Karpas-422 (cell line): ENCODE measurements around the gene DUOX2. TPM values are rescaled to one million over a fixed set of nuclear protein-coding genes. Genes with fewer than 3 reads are reported as not detected.

Experiments
- DNase-seq: peaks from one replicate; pipeline ENCODE4 v3.0.0-alpha.2; 2015
- H2AFZ ChIP-seq: fragments of 200-600 bp; sonication (generic); 2 replicates; pipeline ENCODE4 v1.6.1; 2014; ENCODE audit warnings: antibody characterized with exemption, low read length, mixed read lengths
- H3K27ac ChIP-seq: fragments of 200-600 bp; sonication (generic); 2 replicates; pipeline ENCODE4 v1.5.1; 2014; ENCODE audit warnings: mild to moderate bottlenecking, low read length, moderate library complexity
- H3K27me3 ChIP-seq: fragments of 200-600 bp; sonication (generic); 2 replicates; pipeline ENCODE4 v1.6.1; 2014; ENCODE audit warnings: low read length, mixed read lengths
- H3K36me3 ChIP-seq: fragments of 200-600 bp; sonication (generic); 2 replicates; pipeline ENCODE4 v1.6.1; 2014; ENCODE audit warnings: low read length, mixed read lengths; ENCODE audit not compliant: insufficient read depth
- H3K4me1 ChIP-seq: fragments of 200-600 bp; sonication (generic); 2 replicates; pipeline ENCODE4 v1.6.1; 2014; ENCODE audit warnings: mild to moderate bottlenecking, low read length, mixed read lengths
- H3K4me2 ChIP-seq: fragments of 200-600 bp; sonication (generic); 2 replicates; pipeline ENCODE4 v1.6.1; 2014; ENCODE audit warnings: low read length, low read depth, mild to moderate bottlenecking; ENCODE audit not compliant: poor library complexity, severe bottlenecking
- H3K4me3 ChIP-seq: fragments of 200-600 bp; sonication (generic); 2 replicates; pipeline ENCODE4 v1.5.1; 2014; ENCODE audit warnings: mild to moderate bottlenecking, antibody characterized with exemption, low read length, mixed read lengths
- H3K79me2 ChIP-seq: fragments of 200-600 bp; sonication (generic); 2 replicates; pipeline ENCODE4 v1.6.1; 2014; ENCODE audit warnings: mild to moderate bottlenecking, low read length, mixed read lengths
- H3K9ac ChIP-seq: fragments of 200-600 bp; sonication (generic); 2 replicates; pipeline ENCODE4 v1.6.0; 2014; ENCODE audit warnings: low read length
- H3K9me2 ChIP-seq: fragments of 200-600 bp; sonication (generic), shearing (Covaris generic); replicated peaks from 2 replicates; pipeline ENCODE4 v1.6.0; 2014; ENCODE audit warnings: mild to moderate bottlenecking, low read length, moderate library complexity; ENCODE audit not compliant: insufficient read depth
- H3K9me3 ChIP-seq: fragments of 300-700, 200-600 bp; sonication (generic); 2 replicates; pipeline ENCODE4 v1.6.1; 2014; ENCODE audit warnings: low read length, mixed read lengths
- H4K20me1 ChIP-seq: fragments of 200-600 bp; sonication (generic); 2 replicates; pipeline ENCODE4 v1.6.1; 2014; ENCODE audit warnings: mild to moderate bottlenecking, antibody characterized with exemption, low read length, low read depth; ENCODE audit not compliant: insufficient read depth
- total RNA-seq: library from RNA; depleted of rRNA; stranded (reverse); fragments of >200 nt; shearing (Covaris generic); gene quantifications from 2 replicates; pipeline ENCODE4 v1.2.3, GENCODE V29; 2014; ENCODE audit warnings: low replicate concordance

The DUOX2 gene
- total RNA-seq, 1 experiment from 2014 or later, result 0.45 TPM

DNA sequence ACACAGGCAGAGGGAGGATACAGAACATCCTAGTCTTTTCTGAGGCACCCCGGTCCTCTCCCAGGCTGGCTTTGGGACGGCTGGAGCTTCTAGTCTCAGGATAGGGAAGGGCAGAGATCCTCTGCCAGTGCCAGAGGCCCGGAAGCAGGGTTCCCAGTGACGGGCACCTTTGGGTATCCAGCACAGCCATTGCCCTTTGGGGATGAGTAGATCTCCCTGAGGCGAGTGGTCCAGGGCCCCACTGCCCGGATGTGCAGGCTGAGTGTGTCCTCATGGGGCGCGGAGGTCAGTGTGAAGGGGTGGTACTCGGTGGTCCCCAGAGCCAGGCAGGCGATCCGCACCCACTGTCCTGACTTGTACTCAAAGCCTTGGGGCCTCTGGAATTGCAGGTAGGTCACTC is 18.3 kb downstream of the DUOX2 start:
- no peaks in the 10 kb centered on the region for H3K27me3 ChIP-seq
- H3K9me2 ChIP-seq, result no peaks in the 10 kb centered on the region
- DNase-seq, result no peak
- no peak overlapping the region for H2AFZ ChIP-seq
- H3K4me2 ChIP-seq, result no peak overlapping the region
- H3K36me3 ChIP-seq, result no peaks in the 10 kb centered on the region
- no peaks in the 10 kb centered on the region for H3K79me2 ChIP-seq
- H3K9me3 ChIP-seq, result no peaks in the 10 kb centered on the region
- H3K4me3 ChIP-seq, result no peak overlapping the region
- no peak overlapping the region for H3K27ac ChIP-seq
- H4K20me1 ChIP-seq, result no peaks in the 10 kb centered on the region
- no peak overlapping the region for H3K9ac ChIP-seq
- 0 out of 2 replicates have a peak, but pooled peaks cover 2% of the 10 kb centered on the region for H3K4me1 ChIP-seq

DNA sequence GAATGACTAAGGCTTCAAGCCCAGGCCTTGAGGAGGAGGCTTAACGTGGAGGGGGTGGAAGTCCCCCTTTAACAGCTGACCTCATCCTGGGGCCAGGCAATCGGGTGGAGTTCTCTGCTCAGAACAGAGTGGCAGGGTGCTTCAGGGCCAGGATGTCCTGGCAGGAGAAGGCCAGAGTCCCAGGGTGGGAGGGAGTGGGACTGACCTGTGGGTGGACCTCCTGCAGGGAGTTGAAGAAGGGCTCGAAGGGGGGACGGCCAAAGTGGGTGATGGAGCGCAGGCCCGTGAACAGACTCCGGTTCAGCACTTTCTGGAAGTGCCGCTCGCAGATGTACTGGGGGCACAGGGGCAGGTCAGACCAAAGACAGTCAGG is 19.6 kb downstream of the DUOX2 start:
- Histone ChIP-seq H3K4me3 (no peak overlapping the region), H3K27ac (no peak overlapping the region), H3K36me3 (no peaks in the 10 kb centered on the region), H3K4me2 (no peak overlapping the region), H3K27me3 (no peaks in the 10 kb centered on the region), H3K9ac (no peak overlapping the region), H3K79me2 (no peaks in the 10 kb centered on the region), H3K4me1 (0 out of 2 replicates have a peak, but pooled peaks cover 2% of the 10 kb centered on the region), H3K9me3 (no peaks in the 10 kb centered on the region), H2AFZ (no peak overlapping the region), H4K20me1 (no peaks in the 10 kb centered on the region), H3K9me2 (no peaks in the 10 kb centered on the region)
- DNase-seq, result no peak

DNA sequence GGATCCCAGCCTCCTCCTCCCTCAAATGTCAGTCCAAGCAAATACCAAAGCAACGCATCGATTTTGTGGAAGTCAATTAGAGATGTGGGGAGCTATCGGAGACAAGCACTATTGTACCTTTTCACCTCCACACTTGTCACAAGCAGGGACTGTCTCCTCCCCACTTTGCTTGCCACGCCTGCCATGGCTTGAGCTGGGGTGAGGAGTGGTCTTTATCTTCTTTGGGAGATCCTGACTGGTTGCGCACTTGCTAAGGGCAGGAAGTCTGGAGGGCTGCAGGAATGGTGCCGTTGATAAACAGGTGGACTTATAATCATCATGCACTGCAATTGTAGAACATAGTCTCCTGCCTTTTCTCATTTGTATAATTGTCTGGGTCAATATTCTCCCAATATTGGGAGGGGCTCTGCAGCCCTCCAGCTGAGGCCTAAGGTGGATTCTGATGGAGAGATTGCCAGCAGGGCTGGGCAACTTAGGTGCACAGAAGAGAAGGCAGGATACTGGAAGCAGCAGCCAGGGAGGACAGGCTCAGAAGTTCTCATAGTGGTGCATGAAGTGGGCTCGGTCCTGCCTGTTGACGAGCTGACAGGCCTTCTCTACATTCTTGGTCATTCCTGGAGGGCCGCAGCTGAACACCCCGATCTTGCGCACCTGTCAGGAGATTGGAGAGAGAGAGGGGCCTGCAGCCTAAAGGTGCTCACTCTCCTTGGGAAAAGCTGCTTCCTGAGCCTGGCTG is 20.2 kb downstream of the DUOX2 start:
- Histone ChIP-seq H3K9me3 (no peaks in the 10 kb centered on the region), H4K20me1 (no peaks in the 10 kb centered on the region), H3K79me2 (no peaks in the 10 kb centered on the region), H2AFZ (no peak overlapping the region), H3K9me2 (no peaks in the 10 kb centered on the region), H3K36me3 (no peaks in the 10 kb centered on the region), H3K27ac (no peak overlapping the region), H3K4me1 (0 out of 2 replicates have a peak, but pooled peaks cover 2% of the 10 kb centered on the region), H3K9ac (no peak overlapping the region), H3K4me3 (no peak overlapping the region), H3K27me3 (no peaks in the 10 kb centered on the region), H3K4me2 (no peak overlapping the region)
- DNase-seq, result no peak

DNA sequence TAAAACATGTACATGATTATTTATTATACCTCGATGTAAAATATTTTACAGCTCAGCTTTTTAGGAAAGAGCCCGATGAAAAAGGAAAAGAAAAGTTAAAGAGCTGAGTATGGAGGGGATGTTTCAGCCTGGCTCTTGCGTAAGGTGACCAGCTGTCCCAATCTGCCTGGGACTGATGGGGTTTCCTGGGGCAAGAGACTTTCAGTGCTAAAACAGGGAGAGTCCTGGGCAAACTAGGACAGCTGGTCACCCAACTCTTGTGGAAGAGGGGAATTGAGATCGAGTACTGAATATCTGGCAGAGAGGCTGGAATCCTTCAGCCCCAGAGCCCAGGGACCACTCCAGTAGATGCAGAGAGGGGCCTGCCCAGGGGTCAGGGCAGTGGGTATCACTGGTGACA is 21.0 kb downstream of the DUOX2 start:
- no peaks in the 10 kb centered on the region for H3K9me3 ChIP-seq
- H3K9me2 ChIP-seq, result no peaks in the 10 kb centered on the region
- H2AFZ ChIP-seq, result no peak overlapping the region
- no peaks in the 10 kb centered on the region for H3K27me3 ChIP-seq
- no peaks in the 10 kb centered on the region for H3K79me2 ChIP-seq
- H3K27ac ChIP-seq, result no peak overlapping the region
- no peak overlapping the region for H3K4me2 ChIP-seq
- H4K20me1 ChIP-seq, result no peaks in the 10 kb centered on the region
- H3K4me1 ChIP-seq, result no peaks in the 10 kb centered on the region
- DNase-seq, result no peak
- no peak overlapping the region for H3K9ac ChIP-seq
- no peak overlapping the region for H3K4me3 ChIP-seq
- H3K36me3 ChIP-seq, result no peaks in the 10 kb centered on the region

DNA sequence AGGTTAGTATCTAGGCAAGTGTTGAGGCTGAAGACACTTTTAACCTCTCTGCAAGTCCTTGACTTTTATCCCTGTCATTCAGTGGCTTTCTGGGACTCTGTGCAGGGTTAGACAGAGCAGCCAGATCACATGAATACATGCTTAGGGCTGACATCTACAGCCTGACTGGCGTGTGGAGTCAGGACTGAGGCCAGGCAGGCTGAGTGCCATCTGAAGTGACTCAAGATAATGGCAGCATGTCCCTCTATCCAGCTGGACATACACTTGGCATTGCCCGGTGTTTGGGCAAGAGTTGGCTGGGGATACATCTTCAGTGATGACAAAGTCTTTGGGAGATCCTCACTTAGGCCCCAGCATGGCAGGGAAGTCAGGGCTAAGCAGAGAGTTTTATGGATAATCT is 22.4 kb downstream of the DUOX2 start:
- Histone ChIP-seq H4K20me1 (no peaks in the 10 kb centered on the region), H3K4me2 (no peak overlapping the region), H3K4me1 (no peaks in the 10 kb centered on the region), H3K9me2 (no peaks in the 10 kb centered on the region), H3K27ac (no peak overlapping the region), H2AFZ (no peak overlapping the region), H3K79me2 (no peaks in the 10 kb centered on the region), H3K36me3 (no peaks in the 10 kb centered on the region), H3K9me3 (no peaks in the 10 kb centered on the region), H3K4me3 (no peak overlapping the region), H3K9ac (no peak overlapping the region), H3K27me3 (no peaks in the 10 kb centered on the region)
- DNase-seq, result no peak

GRCh38 chr15:45091161-45091560 is 22.8 kb downstream of the DUOX2 start:
- H3K9me3 ChIP-seq, result no peaks in the 10 kb centered on the region
- no peak overlapping the region for H3K9ac ChIP-seq
- H3K4me1 ChIP-seq, result no peaks in the 10 kb centered on the region
- no peak for DNase-seq
- H3K36me3 ChIP-seq, result no peaks in the 10 kb centered on the region
- no peak overlapping the region for H3K4me3 ChIP-seq
- H3K79me2 ChIP-seq, result no peaks in the 10 kb centered on the region
- H3K27ac ChIP-seq, result no peak overlapping the region
- no peak overlapping the region for H3K4me2 ChIP-seq
- H4K20me1 ChIP-seq, result no peaks in the 10 kb centered on the region
- H3K9me2 ChIP-seq, result no peaks in the 10 kb centered on the region
- no peak overlapping the region for H2AFZ ChIP-seq
- no peaks in the 10 kb centered on the region for H3K27me3 ChIP-seq

DNA sequence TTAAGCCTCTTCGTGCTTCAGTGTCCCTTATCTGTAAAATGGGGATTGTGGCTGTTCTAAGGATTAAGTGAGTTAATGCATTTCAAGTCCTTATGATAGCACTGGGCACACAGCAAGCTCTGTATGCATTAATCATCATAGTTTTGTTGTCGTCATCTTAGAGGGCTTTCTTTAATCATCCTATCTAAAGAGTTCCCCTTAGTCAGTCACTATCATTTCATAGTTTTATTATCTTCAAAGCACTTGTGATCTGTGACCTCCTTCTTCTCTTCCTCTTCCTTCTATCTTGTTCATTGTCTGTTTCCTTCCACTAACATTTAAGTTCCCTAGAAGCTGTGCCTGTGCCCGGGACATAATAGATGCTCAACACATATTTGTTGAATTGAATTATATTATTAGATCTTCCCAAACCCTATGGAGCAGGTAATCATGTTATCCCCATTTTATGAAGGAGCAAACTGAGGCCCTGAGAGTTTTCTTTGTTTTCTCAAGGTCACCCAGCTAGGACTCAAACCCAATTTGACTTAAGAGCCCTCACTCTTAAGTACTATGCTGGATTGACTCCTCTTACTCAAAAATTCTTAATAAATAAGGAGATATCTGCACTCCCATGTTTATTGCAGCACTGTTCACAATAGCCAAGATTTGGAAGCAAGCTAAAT is 24.1 kb downstream of the DUOX2 start:
- H3K4me1 ChIP-seq, result no peaks in the 10 kb centered on the region
- H3K27me3 ChIP-seq, result no peaks in the 10 kb centered on the region
- H3K36me3 ChIP-seq, result no peaks in the 10 kb centered on the region
- no peaks in the 10 kb centered on the region for H3K79me2 ChIP-seq
- no peaks in the 10 kb centered on the region for H3K9me3 ChIP-seq
- no peak overlapping the region for H3K27ac ChIP-seq
- no peak overlapping the region for H3K9ac ChIP-seq
- H2AFZ ChIP-seq, result no peak overlapping the region
- no peaks in the 10 kb centered on the region for H4K20me1 ChIP-seq
- no peaks in the 10 kb centered on the region for H3K9me2 ChIP-seq
- no peak for DNase-seq
- H3K4me3 ChIP-seq, result no peak overlapping the region
- no peak overlapping the region for H3K4me2 ChIP-seq

- H3K9me2 ChIP-seq, result no peaks in the 10 kb centered on the region
- no peaks in the 10 kb centered on the region for H3K79me2 ChIP-seq
- no peak overlapping the region for H3K4me2 ChIP-seq
- H3K36me3 ChIP-seq, result no peaks in the 10 kb centered on the region
- no peak for DNase-seq
- H4K20me1 ChIP-seq, result no peaks in the 10 kb centered on the region
- no peak overlapping the region for H3K27ac ChIP-seq
- H3K9me3 ChIP-seq, result no peaks in the 10 kb centered on the region
- no peak overlapping the region for H2AFZ ChIP-seq
- H3K27me3 ChIP-seq, result no peaks in the 10 kb centered on the region
- H3K4me3 ChIP-seq, result no peak overlapping the region
- no peaks in the 10 kb centered on the region for H3K4me1 ChIP-seq
- H3K9ac ChIP-seq, result no peak overlapping the region
Observed at GRCh38 chr15:45088801-45089711, 24.9 kb downstream of the DUOX2 start.
